Mesothelial cell of epicardium (in vitro differentiated cells): ENCODE data around the gene PHLDA2. TPM values are rescaled to one million over a fixed set of nuclear protein-coding genes. Genes with fewer than 3 reads are reported as not detected.

Experiments
- DNase-seq, 2 experiments: peaks; one replicate each; pipeline ENCODE4 v3.0.0; 2021; ENCODE audit warnings: low spot score in 2 of 2; ENCODE audit not compliant: unreplicated experiment in 2 of 2
- H3K27ac Mint-ChIP-seq: 2 replicates; pipeline ENCODE4 v1.8.0; 2021; ENCODE audit warnings: mixed read lengths
- H3K27me3 Mint-ChIP-seq: 2 replicates; pipeline ENCODE4 v1.8.0; 2021; ENCODE audit warnings: low read depth, mixed read lengths
- H3K36me3 Mint-ChIP-seq: 2 replicates; pipeline ENCODE4 v1.8.0; 2021; ENCODE audit warnings: mixed read lengths
- H3K4me1 Mint-ChIP-seq: 2 replicates; pipeline ENCODE4 v1.8.0; 2021; ENCODE audit warnings: mixed read lengths
- H3K4me3 Mint-ChIP-seq: 2 replicates; pipeline ENCODE4 v1.8.0; 2021; ENCODE audit warnings: mild to moderate bottlenecking, moderate library complexity, mixed read lengths
- H3K9me3 Mint-ChIP-seq: 2 replicates; pipeline ENCODE4 v1.8.0; 2021; ENCODE audit warnings: mixed read lengths
- CTCF ChIP-seq: fragments of 200-600 bp; sonication (generic); IDR thresholded peaks from one replicate; pipeline ENCODE4 v1.5.0; 2021; ENCODE audit warnings: antibody characterized with exemption; ENCODE audit not compliant: unreplicated experiment
- total RNA-seq: library from RNA; stranded (reverse); gene quantifications from 3 replicates; pipeline ENCODE4 v1.2.1, GENCODE V29; 2021

The PHLDA2 gene
- total RNA-seq, 1 donor from 2014 or later, result 1.9 TPM

- TF ChIP-seq CTCF, result no peak
- peaks cover 10% of the 10 kb centered on the region for H3K4me1 Mint-ChIP-seq
- H3K27ac Mint-ChIP-seq, result no peak overlapping the region
- no peak for DNase-seq
- no peak overlapping the region for H3K4me3 Mint-ChIP-seq
- no peaks in the 10 kb centered on the region for H3K27me3 Mint-ChIP-seq
- no peaks in the 10 kb centered on the region for H3K36me3 Mint-ChIP-seq
- H3K9me3 Mint-ChIP-seq, result no peaks in the 10 kb centered on the region
Measured at GRCh38 chr11:2913776-2914175, 15.4 kb downstream of the PHLDA2 start.

GRCh38 chr11:2913019-2913431, 16.2 kb downstream of the PHLDA2 start:
- Mint-ChIP-seq H3K36me3 (no peaks in the 10 kb centered on the region), H3K27ac (no peak overlapping the region), H3K9me3 (no peaks in the 10 kb centered on the region), H3K27me3 (no peaks in the 10 kb centered on the region), H3K4me1 (peaks cover 10% of the 10 kb centered on the region), H3K4me3 (no peak overlapping the region)
- TF ChIP-seq CTCF, result no peak
- no peak for DNase-seq

- no peak for DNase-seq
- no peaks in the 10 kb centered on the region for H3K36me3 Mint-ChIP-seq
- no peak for TF ChIP-seq CTCF
- peaks cover 10% of the 10 kb centered on the region for H3K4me1 Mint-ChIP-seq
- no peak overlapping the region for H3K27ac Mint-ChIP-seq
- H3K27me3 Mint-ChIP-seq, result no peaks in the 10 kb centered on the region
- H3K4me3 Mint-ChIP-seq, result no peak overlapping the region
- no peaks in the 10 kb centered on the region for H3K9me3 Mint-ChIP-seq
Measured at GRCh38 chr11:2912498-2912897, 16.7 kb downstream of the PHLDA2 start.

GRCh38 chr11:2911785-2912391, 17.3 kb downstream of the PHLDA2 start:
- no peaks in the 10 kb centered on the region for H3K9me3 Mint-ChIP-seq
- peaks cover 10% of the 10 kb centered on the region for H3K4me1 Mint-ChIP-seq
- no peak overlapping the region for H3K4me3 Mint-ChIP-seq
- no peaks in the 10 kb centered on the region for H3K27me3 Mint-ChIP-seq
- DNase-seq, result no peak
- H3K27ac Mint-ChIP-seq, result peak overlapping the region; percentile 13
- no peaks in the 10 kb centered on the region for H3K36me3 Mint-ChIP-seq
- TF ChIP-seq CTCF, result no peak

- Mint-ChIP-seq H3K4me1 (peaks cover 10% of the 10 kb centered on the region), H3K27ac (peak overlapping the region; percentile 13), H3K36me3 (no peaks in the 10 kb centered on the region)
Measured at GRCh38 chr11:2911088-2911784, 18.0 kb downstream of the PHLDA2 start.

More at GRCh38 chr11:2911088-2911784, 18.0 kb downstream of the PHLDA2 start:
- H3K4me3 Mint-ChIP-seq, result no peak overlapping the region
- TF ChIP-seq CTCF, result no peak
- DNase-seq, result no peak
- H3K9me3 Mint-ChIP-seq, result no peaks in the 10 kb centered on the region
- no peaks in the 10 kb centered on the region for H3K27me3 Mint-ChIP-seq
